ENCODE measurements around the gene ABLIM2.

The ABLIM2 gene

DNA sequence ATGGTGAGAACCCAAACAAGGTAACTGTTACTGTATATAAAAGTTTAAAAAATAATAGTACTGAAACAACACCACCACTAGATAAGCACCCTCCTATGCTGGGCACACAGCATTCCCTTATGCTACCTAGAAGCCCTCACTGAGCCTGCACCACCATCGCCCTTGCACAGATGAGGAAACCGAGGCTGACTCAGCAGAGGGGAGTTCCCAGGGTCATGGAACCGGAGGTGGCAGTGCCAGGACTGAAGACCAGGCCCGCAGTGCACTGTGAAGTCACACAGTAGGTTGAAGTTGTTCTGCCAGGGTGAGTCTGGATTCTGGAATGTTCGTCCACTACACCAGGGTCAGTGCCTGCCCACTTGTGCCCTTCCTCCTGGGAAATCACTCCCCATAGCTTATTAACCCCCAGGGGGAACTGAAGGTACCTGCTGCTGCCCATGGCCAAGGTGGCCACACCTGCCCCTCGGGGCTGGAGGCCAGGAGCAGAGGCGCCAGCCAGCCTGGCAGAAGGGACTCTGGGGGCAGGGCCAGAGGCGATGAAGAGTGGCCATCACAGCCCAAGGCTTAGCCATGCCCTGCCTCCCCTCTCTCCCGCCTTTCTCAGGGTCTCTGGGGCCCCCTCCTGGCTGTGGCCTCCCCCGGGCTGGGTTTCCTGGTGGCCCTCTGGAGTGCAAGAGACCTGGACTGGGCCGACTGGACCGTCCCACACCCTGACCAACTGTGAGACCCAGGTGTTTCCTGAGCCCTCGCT, 15.1 kb upstream of the ABLIM2 start:
- DNase-seq: no peak

GRCh38 chr4:8171984-8172924, 13.6 kb upstream of the ABLIM2 start:
- DNase-seq: no peak

GRCh38 chr4:8171266-8171665, 12.7 kb upstream of the ABLIM2 start:
- no peak for DNase-seq

GRCh38 chr4:8170341-8170740, 11.7 kb upstream of the ABLIM2 start:
- DNase-seq: no peak

DNA sequence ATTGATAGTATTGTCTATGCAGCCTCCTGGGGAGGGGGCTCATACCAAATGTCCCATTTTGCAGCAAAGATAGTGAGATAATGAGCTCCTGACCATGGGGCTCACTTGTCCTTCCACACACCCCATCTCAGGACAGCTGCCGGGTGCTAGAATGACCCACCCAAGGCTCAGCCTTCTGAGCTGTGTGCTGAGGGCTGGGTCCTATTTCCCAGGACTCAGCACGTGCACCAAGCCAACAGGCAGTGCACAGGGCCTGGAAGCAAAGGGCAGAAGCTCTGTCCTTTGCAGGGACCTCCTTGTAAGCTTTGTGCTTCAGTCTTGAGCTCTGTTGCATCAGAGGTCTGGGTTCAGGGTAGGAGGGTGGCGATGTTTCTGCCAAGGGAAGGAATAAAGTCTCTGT, 11.2 kb upstream of the ABLIM2 start:
- DNase-seq: no peak

GRCh38 chr4:8168832-8169598, 10.4 kb upstream of the ABLIM2 start:
- DNase-seq: no peak

GRCh38 chr4:8168232-8168631, 9.6 kb upstream of the ABLIM2 start:
- DNase-seq: no peak

DNA sequence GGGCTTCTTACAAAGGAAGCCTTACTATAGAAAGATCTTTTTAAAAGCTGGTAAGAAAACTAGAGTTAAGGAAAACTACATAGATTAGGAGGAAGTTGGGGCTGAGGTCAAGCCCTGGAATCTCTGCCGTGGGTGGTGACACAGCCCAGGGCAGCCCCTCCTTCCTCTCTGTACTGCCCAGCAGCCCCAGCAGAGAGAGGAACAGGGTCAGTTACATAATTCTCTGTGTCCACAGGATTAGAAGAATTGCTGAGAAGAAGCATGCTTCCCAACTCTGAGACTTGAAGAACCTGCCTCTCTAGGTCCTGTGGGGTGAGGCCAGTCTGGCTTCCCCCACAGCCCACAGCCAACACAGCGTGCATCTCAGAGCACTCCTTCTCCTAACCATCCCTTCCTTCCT, 9.2 kb upstream of the ABLIM2 start:
- DNase-seq: no peak

- DNase-seq: no peak
Observed at GRCh38 chr4:8167291-8167690, 8.7 kb upstream of the ABLIM2 start.

GRCh38 chr4:8165374-8165896, 6.8 kb upstream of the ABLIM2 start:
- no peak for DNase-seq

DNA sequence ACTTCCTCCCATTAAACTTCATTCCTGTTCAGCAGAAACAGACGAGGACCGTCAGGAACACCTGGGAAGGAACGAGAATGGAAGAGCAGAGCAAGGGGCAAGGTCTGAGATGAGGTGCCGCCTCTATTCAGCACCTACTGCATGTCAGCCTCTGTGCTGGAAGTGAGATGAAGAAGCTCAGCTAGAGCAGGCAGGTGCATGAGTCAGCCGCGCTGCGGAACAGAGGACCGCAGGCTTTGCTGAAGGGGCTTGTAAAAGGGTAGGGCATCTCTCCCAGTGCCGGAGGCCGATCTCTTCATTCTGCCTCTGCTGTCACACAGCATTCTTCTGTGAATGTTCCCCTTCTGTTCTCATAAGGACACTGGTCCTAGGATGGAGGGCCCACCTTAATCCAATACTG, 6.1 kb upstream of the ABLIM2 start:
- no peak for DNase-seq

DNA sequence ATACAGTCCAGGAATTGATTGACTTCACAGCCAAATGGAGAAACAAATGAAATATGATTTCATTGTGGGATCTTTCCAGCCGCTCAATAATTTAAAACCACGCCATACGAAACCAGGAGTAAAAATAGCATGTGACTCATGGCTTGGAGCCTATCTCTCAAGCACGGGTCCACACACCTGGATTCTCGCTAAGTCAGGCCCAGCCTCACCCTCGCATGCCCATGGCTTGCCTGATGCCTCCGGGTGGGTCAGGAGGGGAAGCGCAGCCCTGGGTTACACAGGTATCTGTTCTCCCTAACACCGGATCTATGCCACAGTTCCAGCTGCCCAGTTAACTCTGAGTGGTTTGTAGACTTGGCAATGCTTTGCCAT, 5.6 kb upstream of the ABLIM2 start:
- DNase-seq: no peak

DNA sequence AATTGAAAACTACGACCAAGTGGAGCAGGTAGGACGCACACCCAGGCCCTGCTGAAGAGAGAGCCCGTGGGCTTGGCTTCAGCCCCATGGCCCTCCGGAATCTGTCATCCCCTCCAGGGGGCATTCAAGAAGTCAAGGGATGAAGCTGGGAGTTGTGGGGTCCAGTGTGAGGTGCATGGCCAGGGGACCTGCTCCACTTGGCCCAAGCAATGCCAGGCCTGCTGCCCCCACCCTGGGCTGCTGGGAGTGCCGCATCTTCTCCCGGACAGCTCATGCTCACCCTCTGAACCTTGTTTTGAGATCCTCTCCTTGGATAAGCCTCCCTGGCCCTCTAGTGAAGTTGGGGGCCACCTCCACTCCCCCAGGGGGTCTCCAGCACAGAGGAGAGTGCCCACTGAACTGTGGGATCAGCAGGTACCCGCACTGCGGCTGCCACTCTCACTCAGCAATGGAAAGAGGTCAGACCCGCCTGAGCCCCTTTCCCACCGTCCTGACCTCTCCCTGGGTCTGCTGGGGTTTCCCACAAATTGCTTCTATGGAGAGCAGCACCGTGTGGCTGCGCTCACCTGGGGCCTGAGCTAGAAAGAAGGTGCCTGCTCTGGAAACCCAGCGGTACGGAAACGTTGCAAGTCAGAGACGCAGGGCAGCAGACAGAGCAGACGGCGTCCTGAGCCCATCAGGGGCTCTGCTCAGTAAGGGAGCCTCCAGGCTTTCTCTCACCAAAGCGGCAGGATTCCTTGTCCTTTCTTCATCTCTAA, 5.0 kb upstream of the ABLIM2 start:
- no peak for DNase-seq

GRCh38 chr4:8163026-8163425, 4.4 kb upstream of the ABLIM2 start:
- DNase-seq: no peak

- DNase-seq: no peak
Observed at GRCh38 chr4:8162625-8163024, 4.0 kb upstream of the ABLIM2 start.

DNA sequence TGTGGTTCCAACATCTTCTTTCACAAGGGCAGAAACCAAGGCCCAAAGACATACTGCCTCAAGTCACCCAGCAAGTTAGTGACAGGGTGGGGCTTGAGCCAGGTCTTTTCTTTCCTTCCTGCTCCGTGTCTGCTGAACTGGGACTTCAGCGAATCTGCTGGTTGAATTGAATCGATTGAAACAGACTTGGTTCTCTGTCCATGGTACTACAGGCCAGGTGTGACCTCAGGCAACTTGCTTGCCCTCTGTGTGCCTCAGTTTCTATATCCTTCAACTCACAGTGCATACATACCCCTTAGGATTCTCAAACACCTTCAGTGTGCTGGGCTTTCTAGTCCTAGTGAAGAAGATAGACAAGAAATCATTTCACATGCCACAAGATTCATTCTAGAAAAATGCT, 2.0 kb upstream of the ABLIM2 start:
- no peak for DNase-seq

DNA sequence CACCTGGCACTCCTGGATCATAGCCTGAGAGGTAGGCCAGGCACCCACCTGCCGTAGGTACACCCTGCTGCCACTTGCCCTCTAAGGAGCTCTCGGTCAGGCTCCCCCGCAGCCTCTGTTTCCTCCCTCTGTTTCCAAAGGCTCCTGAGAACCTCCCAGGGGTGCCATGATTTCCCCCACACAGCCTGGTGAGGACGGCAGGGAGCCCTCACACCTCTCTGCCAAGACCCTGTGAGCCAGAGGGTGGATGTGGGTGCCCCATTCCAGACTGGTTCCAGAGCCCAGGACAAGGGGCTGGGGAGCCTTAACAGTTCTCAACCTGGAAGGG, 1.6 kb upstream of the ABLIM2 start:
- no peak for DNase-seq

GRCh38 chr4:8159537-8160232, 1.1 kb upstream of the ABLIM2 start:
- no peak for DNase-seq

DNA sequence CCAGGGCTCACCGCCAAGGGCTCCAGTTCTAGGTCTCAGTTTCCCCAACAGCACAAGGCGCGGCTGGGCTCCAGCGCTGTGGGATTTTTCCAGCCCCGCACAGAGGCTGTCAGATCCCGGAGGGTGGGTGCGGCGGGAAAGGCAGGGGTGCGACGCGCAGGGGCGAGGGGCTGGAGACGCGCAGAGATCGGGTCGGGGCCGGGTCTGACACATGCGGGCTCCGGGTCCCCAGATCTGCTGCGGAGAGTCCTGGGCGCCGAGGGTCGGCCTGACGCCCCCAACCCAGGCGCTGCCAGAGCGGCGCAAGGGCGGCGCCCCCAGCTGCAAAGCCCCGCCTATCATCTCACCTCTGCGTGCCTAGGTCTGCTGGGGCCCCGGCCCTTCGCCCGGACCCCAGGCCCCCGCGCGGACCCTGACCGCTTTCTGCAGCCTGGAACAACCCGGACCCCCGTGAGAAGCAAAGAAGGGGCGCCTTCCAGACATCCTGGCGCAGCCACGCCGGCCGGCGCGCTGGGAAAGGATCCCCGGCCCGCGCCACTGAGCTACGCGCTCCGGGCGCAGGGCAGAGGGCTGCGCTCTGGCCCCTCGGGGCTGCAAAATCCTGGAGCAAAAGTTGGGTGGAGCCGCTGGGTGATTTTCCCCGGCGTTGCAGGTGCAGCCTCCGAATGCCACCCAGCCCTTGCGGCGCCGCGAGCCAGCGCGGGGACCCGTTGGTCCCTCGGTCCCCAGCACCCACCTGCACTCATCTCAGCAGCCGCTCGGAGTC, 486 bp downstream of the ABLIM2 start:
- no peak for DNase-seq

GRCh38 chr4:8157496-8157895, 1.1 kb downstream of the ABLIM2 start:
- no peak for DNase-seq

- no peak for DNase-seq
Observed at GRCh38 chr4:8156617-8157016, 2.0 kb downstream of the ABLIM2 start.

All from NCI-H1436 treated with DMSO at 0.1 percent for 48 hours (cell line).